SK-N-DZ (cell line): ENCODE results near the gene HJV.
A peak's percentile ranks its signal among the peaks of the same experiment; 100 is the strongest.

ENCODE experiments used
- DNase-seq: peaks from one replicate; pipeline ENCODE4 v3.0.0-alpha.2; 2015; ENCODE audit warnings: low spot score

HJV gene

GRCh38 chr1:145993618-145994390, 27.7 kb downstream of the HJV start:
- DNase-seq, result no peak

- no peak for DNase-seq
These were observed 28.4 kb downstream of the HJV start for GRCh38 chr1:145992958-145993617.

- DNase-seq, result no peak
These were observed 29.0 kb downstream of the HJV start for GRCh38 chr1:145992502-145992936.

- no peak for DNase-seq
These were observed 29.7 kb downstream of the HJV start for GRCh38 chr1:145991735-145992412.

- no peak for DNase-seq
These were observed 31.2 kb downstream of the HJV start for GRCh38 chr1:145990249-145990855.

GRCh38 chr1:145988773-145989172, 32.8 kb downstream of the HJV start:
- no peak for DNase-seq

- DNase-seq, result no peak
These were observed 33.6 kb downstream of the HJV start for GRCh38 chr1:145987926-145988325.

GRCh38 chr1:145986551-145986950, 35.0 kb downstream of the HJV start:
- no peak for DNase-seq

GRCh38 chr1:145985502-145986439, 35.8 kb downstream of the HJV start:
- no peak for DNase-seq

GRCh38 chr1:145985129-145985501, 36.4 kb downstream of the HJV start:
- DNase-seq, result no peak

GRCh38 chr1:145983960-145984830, 37.3 kb downstream of the HJV start:
- DNase-seq, result no peak

- no peak for DNase-seq
These were observed 38.3 kb downstream of the HJV start for GRCh38 chr1:145983206-145983675.

- DNase-seq, result no peak
These were observed 39.4 kb downstream of the HJV start for GRCh38 chr1:145982010-145982723.

- DNase-seq, result no peak
These were observed 41.0 kb downstream of the HJV start for GRCh38 chr1:145980457-145980994.

GRCh38 chr1:145979746-145980456, 41.6 kb downstream of the HJV start:
- DNase-seq, result no peak

GRCh38 chr1:145978854-145979745, 42.4 kb downstream of the HJV start:
- DNase-seq, result peak; percentile 99

- DNase-seq, result no peak
These were observed 43.1 kb downstream of the HJV start for GRCh38 chr1:145978471-145978853.
